OCI-LY1 (cell line): ENCODE measurements around the gene SMARCC2.
A peak's percentile ranks its signal among the peaks of the same experiment; 100 is the strongest.
"Not testable (repeated sequence)": the region's sequence is repeated elsewhere in the genome, so short reads cannot be mapped to it uniquely, and the experiment has no call there.

ENCODE experiments used
- H2AFZ ChIP-seq: fragments of 200-600 bp; sonication (generic), shearing (Covaris generic); 2 replicates; pipeline ENCODE4 v1.6.0; 2014; ENCODE audit warnings: antibody characterized with exemption, mild to moderate bottlenecking, low read length
- H3F3A ChIP-seq: fragments of 200-600 bp; sonication (generic), shearing (Covaris generic); 2 replicates; pipeline ENCODE4 v1.6.0; 2014; ENCODE audit warnings: mild to moderate bottlenecking, antibody characterized with exemption, low read length, moderate library complexity; ENCODE audit not compliant: insufficient read depth
- H3K27ac ChIP-seq: fragments of 200-600 bp; sonication (generic); 2 replicates; pipeline ENCODE4 v1.5.1; 2014; ENCODE audit warnings: low read length, mixed run types, mild to moderate bottlenecking, low read depth; ENCODE audit not compliant: poor library complexity, severe bottlenecking
- H3K27me3 ChIP-seq: fragments of 200-600 bp; sonication (generic); 2 replicates; pipeline ENCODE4 v1.6.0; 2014; ENCODE audit warnings: antibody characterized with exemption, mild to moderate bottlenecking, low read length, moderate library complexity; ENCODE audit not compliant: insufficient read depth
- H3K36me3 ChIP-seq: fragments of 200-600 bp; sonication (generic); 2 replicates; pipeline ENCODE4 v1.6.1; 2014; ENCODE audit warnings: mild to moderate bottlenecking, antibody characterized with exemption, low read length, moderate library complexity, mixed read lengths; ENCODE audit not compliant: insufficient read depth
- H3K4me1 ChIP-seq: fragments of 200-600 bp; sonication (generic); 2 replicates; pipeline ENCODE4 v1.5.1; 2014; ENCODE audit warnings: mild to moderate bottlenecking, low read length, moderate library complexity; ENCODE audit not compliant: insufficient read depth, severe bottlenecking
- H3K4me2 ChIP-seq: fragments of 200-600 bp; sonication (generic), shearing (Covaris generic); 2 replicates; pipeline ENCODE4 v1.6.1; 2014; ENCODE audit warnings: low read length
- H3K4me3 ChIP-seq: fragments of 200-600 bp; sonication (generic); 2 replicates; pipeline ENCODE4 v1.5.1; 2014; ENCODE audit warnings: low read length, low read depth, mild to moderate bottlenecking, mixed read lengths; ENCODE audit not compliant: poor library complexity, severe bottlenecking
- H3K79me2 ChIP-seq: fragments of 200-600 bp; shearing (Covaris generic); 2 replicates; pipeline ENCODE4 v1.6.1; 2016; ENCODE audit warnings: mixed run types, low read length, mixed read lengths; ENCODE audit not compliant: insufficient read depth
- H3K9ac ChIP-seq: fragments of 200-600 bp; sonication (generic), shearing (Covaris generic); 2 replicates; pipeline ENCODE4 v1.6.1; 2014; ENCODE audit warnings: mild to moderate bottlenecking, low read length, mixed read lengths
- H3K9me2 ChIP-seq: fragments of 200-600 bp; sonication (generic), shearing (Covaris generic); 2 replicates; pipeline ENCODE4 v1.6.1; 2014; ENCODE audit warnings: low read depth, mild to moderate bottlenecking, low read length, mixed read lengths
- H3K9me3 ChIP-seq: fragments of 200-600 bp; shearing (Covaris generic); 2 replicates; pipeline ENCODE4 v1.6.1; 2014; ENCODE audit warnings: low read length, mixed read lengths
- H4K20me1 ChIP-seq: fragments of 200-600 bp; sonication (generic), shearing (Covaris generic); 2 replicates; pipeline ENCODE4 v1.6.0; 2016; ENCODE audit warnings: mild to moderate bottlenecking, low read length; ENCODE audit not compliant: insufficient read depth
- EZH2 ChIP-seq: fragments of 200-600 bp; sonication (generic), shearing (Covaris generic); IDR thresholded peaks from 2 replicates; pipeline ENCODE4 v1.8.0; 2017; ENCODE audit warnings: borderline replicate concordance, mixed run types, mild to moderate bottlenecking, antibody characterized with exemption, low read length, moderate library complexity, mixed read lengths
- TF ChIP-seq, protein P1 (sequence below): fragments of 200-600 bp; sonication (generic), shearing (Covaris generic); IDR thresholded peaks from 2 replicates; pipeline ENCODE4 v1.5.1; 2017; ENCODE audit warnings: mild to moderate bottlenecking, antibody characterized with exemption, low read length, moderate library complexity, mixed read lengths

Gene SMARCC2

DNA sequence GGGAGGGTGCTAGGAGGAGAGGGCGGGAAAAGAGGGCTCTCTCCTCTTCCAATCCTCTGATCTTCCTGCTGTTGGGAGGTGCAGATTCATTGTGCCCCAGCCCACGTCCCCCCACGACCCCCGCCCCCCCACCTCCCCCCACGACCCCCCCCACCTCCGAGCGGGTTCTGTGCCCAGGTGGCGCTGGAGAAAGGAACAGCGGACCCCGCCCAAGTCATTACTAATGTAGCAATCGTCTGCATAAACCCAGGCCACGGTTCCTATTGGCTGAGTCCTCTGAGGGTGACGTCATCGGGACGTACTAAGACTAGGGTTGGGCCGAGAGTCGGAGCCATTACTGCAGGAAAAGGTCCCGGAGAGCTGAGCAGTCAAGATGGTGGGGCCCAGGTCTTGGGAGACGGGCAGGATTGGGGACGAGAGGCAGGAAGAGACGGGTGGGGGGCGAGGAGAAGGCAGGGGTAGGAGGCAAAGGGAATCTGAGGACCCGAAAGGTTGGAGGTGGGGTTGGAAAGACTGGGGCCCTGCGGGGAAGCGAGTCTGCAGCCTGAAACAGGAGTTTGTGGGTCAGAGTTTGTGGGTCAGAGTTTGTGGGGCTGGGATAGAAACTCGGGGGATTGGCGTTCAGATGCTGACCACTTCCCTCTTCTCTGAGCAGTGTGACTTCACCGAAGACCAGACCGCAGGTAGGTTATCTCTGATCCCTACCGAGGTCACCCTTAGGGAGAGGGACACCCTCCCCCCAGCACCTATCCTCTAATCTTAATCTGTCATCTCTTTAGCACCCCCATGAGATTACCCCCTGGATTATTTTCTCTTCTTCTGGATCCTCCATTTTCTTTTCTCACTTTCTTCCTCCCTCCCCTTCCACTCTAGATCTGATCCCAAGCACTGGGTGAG lies 31.0 kb downstream of the SMARCC2 start, which contains the start of gene MYL6:
MYL6 (plus strand) TSS at position 331 of the 897 bp plus-strand sequence; CDS start at position 374, 43 bp downstream.
- peaks cover 49% of the 10 kb centered on the region for H3K36me3 ChIP-seq
- peaks cover 13% of the 10 kb centered on the region for H3K79me2 ChIP-seq
- H3K27ac ChIP-seq = peak within 1 kb of the TSS; percentile 74
- peak within 1 kb of the TSS; percentile 83 for H3K9ac ChIP-seq
- H2AFZ ChIP-seq = no peak within 1 kb of the TSS
- H3K9me3 ChIP-seq = no peaks in the 10 kb centered on the region
- no peaks in the 10 kb centered on the region for H3F3A ChIP-seq
- peak within 1 kb of the TSS; percentile 84 for H3K4me3 ChIP-seq
- TF ChIP-seq, protein P1, sequence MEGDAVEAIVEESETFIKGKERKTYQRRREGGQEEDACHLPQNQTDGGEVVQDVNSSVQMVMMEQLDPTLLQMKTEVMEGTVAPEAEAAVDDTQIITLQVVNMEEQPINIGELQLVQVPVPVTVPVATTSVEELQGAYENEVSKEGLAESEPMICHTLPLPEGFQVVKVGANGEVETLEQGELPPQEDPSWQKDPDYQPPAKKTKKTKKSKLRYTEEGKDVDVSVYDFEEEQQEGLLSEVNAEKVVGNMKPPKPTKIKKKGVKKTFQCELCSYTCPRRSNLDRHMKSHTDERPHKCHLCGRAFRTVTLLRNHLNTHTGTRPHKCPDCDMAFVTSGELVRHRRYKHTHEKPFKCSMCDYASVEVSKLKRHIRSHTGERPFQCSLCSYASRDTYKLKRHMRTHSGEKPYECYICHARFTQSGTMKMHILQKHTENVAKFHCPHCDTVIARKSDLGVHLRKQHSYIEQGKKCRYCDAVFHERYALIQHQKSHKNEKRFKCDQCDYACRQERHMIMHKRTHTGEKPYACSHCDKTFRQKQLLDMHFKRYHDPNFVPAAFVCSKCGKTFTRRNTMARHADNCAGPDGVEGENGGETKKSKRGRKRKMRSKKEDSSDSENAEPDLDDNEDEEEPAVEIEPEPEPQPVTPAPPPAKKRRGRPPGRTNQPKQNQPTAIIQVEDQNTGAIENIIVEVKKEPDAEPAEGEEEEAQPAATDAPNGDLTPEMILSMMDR = no peak
- no peak for TF ChIP-seq EZH2
- no peaks in the 10 kb centered on the region for H3K9me2 ChIP-seq
- peak within 1 kb of the TSS; percentile 90 for H3K4me2 ChIP-seq
- no peaks in the 10 kb centered on the region for H3K27me3 ChIP-seq
- H4K20me1 ChIP-seq = no peaks in the 10 kb centered on the region
- peaks cover 54% of the 10 kb centered on the region for H3K4me1 ChIP-seq

DNA sequence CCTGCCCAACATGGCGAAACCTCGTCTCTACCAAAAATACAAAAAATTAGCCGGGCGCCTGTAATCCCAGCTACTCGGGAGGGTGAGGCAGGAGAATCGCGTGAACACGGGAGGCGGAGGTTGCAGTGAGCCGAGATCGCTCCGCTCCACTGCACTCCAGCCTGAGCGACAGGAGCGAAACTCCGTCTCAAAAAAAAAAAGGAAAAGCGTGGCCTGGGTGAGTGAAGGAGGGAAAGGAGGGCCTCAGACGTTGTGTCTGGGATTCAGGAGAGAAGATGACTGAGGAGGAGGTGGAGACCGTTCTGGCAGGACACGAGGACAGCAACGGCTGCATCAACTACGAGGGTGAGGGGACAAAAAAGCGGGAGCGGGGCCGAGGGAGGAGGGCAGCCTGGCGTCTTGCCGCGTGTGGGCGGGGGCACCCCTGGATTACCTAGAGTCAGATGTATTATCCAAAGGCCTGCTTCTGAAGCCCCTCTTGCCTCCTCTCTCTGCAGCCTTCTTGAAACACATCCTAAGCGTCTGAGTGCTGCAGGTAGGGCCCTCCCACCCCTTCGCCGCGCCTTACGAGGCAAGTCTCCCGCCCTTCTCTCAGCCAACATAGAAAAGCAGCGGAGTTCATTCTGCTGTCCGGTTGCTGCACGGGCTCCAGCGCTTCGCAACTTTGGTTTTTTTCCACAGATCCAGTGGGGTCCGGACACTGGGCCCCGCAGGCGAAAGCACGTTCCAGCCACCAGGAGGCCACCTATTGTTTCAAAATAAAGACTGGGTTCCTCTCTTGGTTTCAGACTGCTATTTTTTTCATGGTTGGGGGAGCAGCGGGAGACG lies 31.9 kb downstream of the SMARCC2 start:
- no peak for TF ChIP-seq EZH2
- TF ChIP-seq, protein P1 = peak; percentile 40; the same call in 1 of the 2 replicates
- peak overlapping the region; percentile 70 for H3K9ac ChIP-seq
- no peak overlapping the region for H2AFZ ChIP-seq
- no peaks in the 10 kb centered on the region for H3F3A ChIP-seq
- H3K9me3 ChIP-seq = no peaks in the 10 kb centered on the region
- peak overlapping the region; percentile 80 for H3K4me2 ChIP-seq
- peak overlapping the region; percentile 73 for H3K27ac ChIP-seq
- peaks cover 40% of the 10 kb centered on the region for H3K36me3 ChIP-seq
- no peaks in the 10 kb centered on the region for H3K9me2 ChIP-seq
- H3K4me3 ChIP-seq = peak overlapping the region; percentile 84
- H4K20me1 ChIP-seq = no peaks in the 10 kb centered on the region
- peaks cover 60% of the 10 kb centered on the region for H3K4me1 ChIP-seq
- peaks cover 13% of the 10 kb centered on the region for H3K79me2 ChIP-seq
- no peaks in the 10 kb centered on the region for H3K27me3 ChIP-seq

DNA sequence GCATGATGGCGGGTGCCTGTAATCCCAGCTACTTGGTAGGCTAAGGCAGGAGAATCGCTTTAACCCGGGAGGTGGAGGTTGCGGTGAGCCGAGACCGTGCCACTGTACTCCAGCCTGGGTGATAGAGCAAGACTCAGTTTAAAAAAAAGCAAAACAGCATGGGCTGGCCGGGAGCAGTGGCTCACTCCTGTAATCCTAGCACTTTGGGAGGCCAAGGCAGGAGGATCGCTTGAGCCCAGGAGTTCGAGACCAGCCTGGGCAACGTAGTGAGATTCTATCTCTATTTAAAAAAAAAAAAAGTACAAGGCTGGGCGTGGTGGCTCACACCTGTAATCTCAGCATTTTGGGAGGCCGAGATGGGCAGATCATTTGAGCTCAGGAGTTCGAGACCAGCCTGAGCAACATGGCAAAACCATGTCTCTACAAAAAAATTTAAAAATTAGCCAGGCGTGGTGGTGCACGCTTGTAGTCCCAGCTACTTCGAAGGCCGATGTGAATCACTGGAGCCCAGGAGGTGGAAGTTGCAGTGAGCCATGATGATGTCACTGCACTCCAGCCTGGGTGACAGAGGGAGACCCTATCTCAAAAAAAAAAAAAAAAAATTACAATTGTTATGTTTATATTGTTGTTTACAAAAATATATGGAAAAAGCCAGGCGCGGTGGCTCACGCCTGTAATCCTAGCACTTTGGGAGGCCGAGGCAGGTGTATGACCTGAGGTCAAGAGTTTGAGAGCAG lies 32.7 kb downstream of the SMARCC2 start:
- Histone ChIP-seq H3K4me2 (peak overlapping the region; percentile 80), H3K27ac (peak overlapping the region; percentile 73), H3K9ac (peak overlapping the region; percentile 70; the same call in 1 of the 2 replicates), H3K4me1 (peaks cover 59% of the 10 kb centered on the region), H3K36me3 (peaks cover 33% of the 10 kb centered on the region), H3K4me3 (peak overlapping the region; percentile 84), H3K79me2 (peaks cover 13% of the 10 kb centered on the region)
- not testable (repeated sequence) for H2AFZ ChIP-seq, H3F3A ChIP-seq, H3K9me3 ChIP-seq, H3K27me3 ChIP-seq, H3K9me2 ChIP-seq, H4K20me1 ChIP-seq
